T47D (cell line): ENCODE measurements around the gene DR1.
"Not testable (repeated sequence)": the region's sequence is repeated elsewhere in the genome, so short reads cannot be mapped to it uniquely, and the experiment has no call there.

ENCODE experiments used
- DNase-seq, 2 experiments: peaks; one replicate each; pipeline versions ENCODE4 v3.0.0 to v3.0.0-alpha.2; 2011 to 2012; ENCODE audit warnings: low read depth in 1 of 2, low spot score in 1 of 2
- JUND ChIP-seq: IDR thresholded peaks from 2 replicates; pipeline ENCODE4 v1.6.1; 2012; ENCODE audit warnings: low read depth
- in situ Hi-C: cut with HindIII; loops from 2 replicates; pipeline ENCODE4 v1.10.0; 2016; ENCODE audit warnings: low sequenced_read_pairs, low pct_unique_long_range_greater_than_20kb

The DR1 gene

GRCh38 chr1:93346421-93346993, 800 bp downstream of the DR1 start:
- peak in 1 of 2 experiments; percentile 23 for DNase-seq
- no peak for TF ChIP-seq JUND
- in situ Hi-C loops, result no loop called here

GRCh38 chr1:93347334-93347899, 1.7 kb downstream of the DR1 start:
- in situ Hi-C loops, result no loop called here
- no peak for DNase-seq
- TF ChIP-seq JUND, result no peak

- in situ Hi-C loops, result no loop called here
- TF ChIP-seq JUND, result no peak
Observed at GRCh38 chr1:93348104-93348728, 2.5 kb downstream of the DR1 start.

GRCh38 chr1:93349231-93350135, 3.8 kb downstream of the DR1 start:
- TF ChIP-seq JUND, result no peak
- DNase-seq, result no peak
- in situ Hi-C loops, result no loop called here

More at GRCh38 chr1:93348104-93348728, 2.5 kb downstream of the DR1 start:
- no peak for DNase-seq

GRCh38 chr1:93350322-93350721, 4.6 kb downstream of the DR1 start:
- TF ChIP-seq JUND, result no peak
- in situ Hi-C loops, result no loop called here
- DNase-seq, result no peak

- in situ Hi-C loops, result no loop called here
- no peak for TF ChIP-seq JUND
- no peak for DNase-seq
Observed at GRCh38 chr1:93350875-93351274, 5.2 kb downstream of the DR1 start.

GRCh38 chr1:93351346-93351745, 5.6 kb downstream of the DR1 start:
- DNase-seq, in situ Hi-C loops: not testable (repeated sequence)

GRCh38 chr1:93352376-93352775, 6.7 kb downstream of the DR1 start:
- TF ChIP-seq JUND, result no peak
- in situ Hi-C loops, result no loop called here
- no peak for DNase-seq

- TF ChIP-seq JUND, result no peak
- DNase-seq, result no peak
- in situ Hi-C loops, result no loop called here
Observed at GRCh38 chr1:93353286-93353685, 7.6 kb downstream of the DR1 start.

GRCh38 chr1:93354749-93355148, 9.0 kb downstream of the DR1 start:
- no peak for TF ChIP-seq JUND
- no peak for DNase-seq
- in situ Hi-C loops, result no loop called here

GRCh38 chr1:93357242-93357641, 11.5 kb downstream of the DR1 start:
- TF ChIP-seq JUND, result no peak
- in situ Hi-C loops, result no loop called here
- DNase-seq, result no peak

- DNase-seq, result no peak
- in situ Hi-C loops, result no loop called here
- no peak for TF ChIP-seq JUND
Observed at GRCh38 chr1:93358293-93358692, 12.6 kb downstream of the DR1 start.

- in situ Hi-C loops, result no loop called here
- no peak for TF ChIP-seq JUND
- no peak for DNase-seq
Observed at GRCh38 chr1:93360111-93360510, 14.4 kb downstream of the DR1 start.
